Esophagus squamous epithelium (tissue), 4 donors: ENCODE data around the gene SERPINA12.

Experiments
- POLR2A ChIP-seq, 4 donors: fragments of 450-650 bp; IDR thresholded peaks; one replicate each; pipeline ENCODE4 v1.6.1; 2017; ENCODE audit warnings: antibody characterized with exemption in 4 of 4, mild to moderate bottlenecking in 4 of 4, moderate library complexity in 3 of 4
- TF ChIP-seq, protein P1 (sequence below), 6 experiments: fragments of 450-650 bp in 4 of 6; fragments of 200-600 bp in 2 of 6; sonication (generic) in 2 of 6; IDR thresholded peaks; one replicate each; pipeline ENCODE4 v1.5.1; 2016 to 2019; ENCODE audit warnings: antibody characterized with exemption in 6 of 6, mild to moderate bottlenecking in 4 of 6, moderate library complexity in 4 of 6

GRCh38 chr14:94505206-94505605 is 4.1 kb downstream of the SERPINA12 start:
- TF ChIP-seq, protein P1, sequence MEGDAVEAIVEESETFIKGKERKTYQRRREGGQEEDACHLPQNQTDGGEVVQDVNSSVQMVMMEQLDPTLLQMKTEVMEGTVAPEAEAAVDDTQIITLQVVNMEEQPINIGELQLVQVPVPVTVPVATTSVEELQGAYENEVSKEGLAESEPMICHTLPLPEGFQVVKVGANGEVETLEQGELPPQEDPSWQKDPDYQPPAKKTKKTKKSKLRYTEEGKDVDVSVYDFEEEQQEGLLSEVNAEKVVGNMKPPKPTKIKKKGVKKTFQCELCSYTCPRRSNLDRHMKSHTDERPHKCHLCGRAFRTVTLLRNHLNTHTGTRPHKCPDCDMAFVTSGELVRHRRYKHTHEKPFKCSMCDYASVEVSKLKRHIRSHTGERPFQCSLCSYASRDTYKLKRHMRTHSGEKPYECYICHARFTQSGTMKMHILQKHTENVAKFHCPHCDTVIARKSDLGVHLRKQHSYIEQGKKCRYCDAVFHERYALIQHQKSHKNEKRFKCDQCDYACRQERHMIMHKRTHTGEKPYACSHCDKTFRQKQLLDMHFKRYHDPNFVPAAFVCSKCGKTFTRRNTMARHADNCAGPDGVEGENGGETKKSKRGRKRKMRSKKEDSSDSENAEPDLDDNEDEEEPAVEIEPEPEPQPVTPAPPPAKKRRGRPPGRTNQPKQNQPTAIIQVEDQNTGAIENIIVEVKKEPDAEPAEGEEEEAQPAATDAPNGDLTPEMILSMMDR (IDR thresholded peaks at IDR 0.05), result no peak
- TF ChIP-seq POLR2A (IDR thresholded peaks at IDR 0.05), result no peak
